Measurements from ENCODE around the gene SOWAHC. TPM values are rescaled to one million over a fixed set of nuclear protein-coding genes. Genes with fewer than 3 reads are reported as not detected.
"Not testable (repeated sequence)": the region's sequence is repeated elsewhere in the genome, so short reads cannot be mapped to it uniquely, and the experiment has no call there.

SOWAHC gene
- total RNA-seq (1 to 10 TPM in 1 of 5 donors, under 1 TPM in 4; 0.56 to 2.1 (median 0.66) TPM), total RNA-seq (1.1 to 4.9 (median 2.4) reads per million in 29 experiments)
- 0.37 TPM for total RNA-seq (2013)

- POLR2A ChIA-PET = no interaction called here
- Histone ChIP-seq H3K36me3 (ENCODE audit: control insufficient read depth in 2 of 2, extremely low read depth in 1 of 2, insufficient read depth in 1 of 2, low read length in 1 of 2) (no peaks in the 10 kb centered on the region), H3K27me3 (replicated peaks in 1 of 2; ENCODE audit: control insufficient read depth in 2 of 2, extremely low read depth in 1 of 2, insufficient read depth in 2 of 2, low read length in 1 of 2) (peaks cover 16 to 47% of the 10 kb centered on the region in 2 experiments), H3K4me1 (ENCODE audit: control insufficient read depth in 1 of 2, extremely low read depth in 1 of 2, insufficient read depth in 2 of 2, low read length in 2 of 2) (peaks cover 0 to 20% of the 10 kb centered on the region in 2 experiments), H3K27ac (ENCODE audit: low read length) (no peak within 1 kb of the TSS), H3K9me3 (peaks cover 2% of the 10 kb centered on the region), H3K4me3 (ENCODE audit: control insufficient read depth in 1 of 2, extremely low read depth in 1 of 2, low read length in 1 of 2) (peak within 1 kb of the TSS; percentile 47 to 66)
- Mint-ChIP-seq H3K27ac (peak within 1 kb of the TSS; percentile 55 to 78), H3K4me1 (peaks cover 7 to 26% (median 21%) of the 10 kb centered on the region in 3 donors), H3K9me3 (peaks cover 0 to 9% (median 5%) of the 10 kb centered on the region in 3 donors), H3K27me3 (peaks cover 57 to 66% of the 10 kb centered on the region in 2 donors), H3K36me3 (no peaks in the 10 kb centered on the region), H3K4me3 (peak within 1 kb of the TSS; percentile 81 to 86 (median 83))
- WGBS (ENCODE audit: insufficient coverage) = 7% methylated on average over 103 of the region's 104 CpGs
- DNase-seq (peak; percentile 39 to 81 (median 68)), ATAC-seq (replicated peaks in 1 of 4) (peak; percentile 86 to 93 (median 90))
- CTCF ChIA-PET = interaction anchor here in 1 of 2 donors (0.6 kb wide), 1 partner anchor 8 kb away, joined by 9 read pairs; no protein-coding TSS in a partner anchor
These were observed at the start of gene SOWAHC, which contains the start of gene SEPTIN10 for GRCh38 chr2:109613922-109614714. Gene SOWAHC, plus strand, starts transcription at chr2:109614364. Its CDS starts 126 bp downstream, at chr2:109614490. Gene SEPTIN10, minus strand, starts transcription at chr2:109613966. Its CDS starts 139 bp downstream, at chr2:109613827.

- ChIA-PET POLR2A (no interaction called here), CTCF (no interaction called here)
- no CpG with 5 or more reads among the region's 1 CpG for WGBS (ENCODE audit: insufficient coverage)
- H3K27me3 ChIP-seq (replicated peaks in 1 of 2; ENCODE audit: control insufficient read depth in 2 of 2, extremely low read depth in 1 of 2, insufficient read depth in 2 of 2, low read length in 1 of 2) = peaks cover 0 to 11% of the 10 kb centered on the region in 2 experiments
- Mint-ChIP-seq H3K27me3 (peaks cover 5 to 8% of the 10 kb centered on the region in 2 donors), H3K36me3 (no peaks in the 10 kb centered on the region), H3K4me1 (no peaks in the 10 kb centered on the region), H3K4me3 (no peak overlapping the region), H3K9me3 (no peaks in the 10 kb centered on the region), H3K27ac (no peak overlapping the region)
- no peak for ATAC-seq (replicated peaks in 1 of 4)
- no peaks in the 10 kb centered on the region for H3K36me3 ChIP-seq (ENCODE audit: control insufficient read depth in 2 of 2, extremely low read depth in 1 of 2, insufficient read depth in 1 of 2, low read length in 1 of 2)
- no peaks in the 10 kb centered on the region for H3K4me1 ChIP-seq (ENCODE audit: control insufficient read depth in 1 of 2, extremely low read depth in 1 of 2, insufficient read depth in 2 of 2, low read length in 2 of 2)
- DNase-seq = no peak
- H3K27ac ChIP-seq (ENCODE audit: low read length) = no peak overlapping the region
- no peak overlapping the region for H3K4me3 ChIP-seq (ENCODE audit: control insufficient read depth in 1 of 2, extremely low read depth in 1 of 2, low read length in 1 of 2)
- no peaks in the 10 kb centered on the region for H3K9me3 ChIP-seq
These were observed 38.8 kb upstream of the SOWAHC start for GRCh38 chr2:109575373-109575772.

- H3K27me3 ChIP-seq (replicated peaks in 1 of 2; ENCODE audit: control insufficient read depth in 2 of 2, extremely low read depth in 1 of 2, insufficient read depth in 2 of 2, low read length in 1 of 2); H3K4me3 ChIP-seq (ENCODE audit: control insufficient read depth in 1 of 2, extremely low read depth in 1 of 2, low read length in 1 of 2); POLR2A ChIA-PET; H3K27ac Mint-ChIP-seq; H3K27ac ChIP-seq (ENCODE audit: low read length); DNase-seq; H3K9me3 ChIP-seq; H3K4me1 Mint-ChIP-seq; H3K4me1 ChIP-seq (ENCODE audit: control insufficient read depth in 1 of 2, extremely low read depth in 1 of 2, insufficient read depth in 2 of 2, low read length in 2 of 2); CTCF ChIA-PET; ATAC-seq (replicated peaks in 1 of 4); H3K4me3 Mint-ChIP-seq; H3K9me3 Mint-ChIP-seq; H3K36me3 ChIP-seq (ENCODE audit: control insufficient read depth in 2 of 2, extremely low read depth in 1 of 2, insufficient read depth in 1 of 2, low read length in 1 of 2); H3K36me3 Mint-ChIP-seq: not testable (repeated sequence)
- H3K27me3 Mint-ChIP-seq = peaks cover 9 to 11% of the 10 kb centered on the region in 2 donors
- whole genome bisulfite sequencing (ENCODE audit: insufficient coverage) = no CpG with 5 or more reads among the region's 7 CpGs
These were observed 36.5 kb upstream of the SOWAHC start for GRCh38 chr2:109577630-109578029.

- Mint-ChIP-seq H3K27ac (no peak overlapping the region), H3K4me3 (no peak overlapping the region), H3K9me3 (no peaks in the 10 kb centered on the region), H3K27me3 (peaks cover 5 to 15% of the 10 kb centered on the region in 2 donors), H3K36me3 (no peaks in the 10 kb centered on the region), H3K4me1 (no peaks in the 10 kb centered on the region)
- no peaks in the 10 kb centered on the region for H3K9me3 ChIP-seq
- no peak for ATAC-seq (replicated peaks in 1 of 4)
- peaks cover 0 to 3% of the 10 kb centered on the region in 2 experiments for H3K27me3 ChIP-seq (replicated peaks in 1 of 2; ENCODE audit: control insufficient read depth in 2 of 2, extremely low read depth in 1 of 2, insufficient read depth in 2 of 2, low read length in 1 of 2)
- H3K36me3 ChIP-seq (ENCODE audit: control insufficient read depth in 2 of 2, extremely low read depth in 1 of 2, insufficient read depth in 1 of 2, low read length in 1 of 2) = no peaks in the 10 kb centered on the region
- no peak overlapping the region for H3K4me3 ChIP-seq (ENCODE audit: control insufficient read depth in 1 of 2, extremely low read depth in 1 of 2, low read length in 1 of 2)
- no peak for DNase-seq
- no peaks in the 10 kb centered on the region for H3K4me1 ChIP-seq (ENCODE audit: control insufficient read depth in 1 of 2, extremely low read depth in 1 of 2, insufficient read depth in 2 of 2, low read length in 2 of 2)
- WGBS (ENCODE audit: insufficient coverage) = 50% methylated on average over 1 of the region's 6 CpGs
- ChIA-PET POLR2A (interaction anchor here in 1 of 2 donors (0.6 kb wide), 1 partner anchor 38 kb away, joined by 3 read pairs; no protein-coding TSS in a partner anchor), CTCF (no interaction called here)
- H3K27ac ChIP-seq (ENCODE audit: low read length) = no peak overlapping the region
These were observed 31.0 kb upstream of the SOWAHC start for GRCh38 chr2:109582928-109583895.

- POLR2A ChIA-PET = interaction anchor here in 1 of 2 donors (0.5 kb wide), 1 partner anchor 16 kb away, joined by 9 read pairs; no protein-coding TSS in a partner anchor
These were observed 27.5 kb upstream of the SOWAHC start for GRCh38 chr2:109586687-109587086.

GRCh38 chr2:109591206-109591605 is 23.0 kb upstream of the SOWAHC start:
- H3K4me3 ChIP-seq (ENCODE audit: control insufficient read depth in 1 of 2, extremely low read depth in 1 of 2, low read length in 1 of 2) = no peak overlapping the region

More at GRCh38 chr2:109586687-109587086, 27.5 kb upstream of the SOWAHC start:
- H3K27ac Mint-ChIP-seq = no peak overlapping the region
- CTCF ChIA-PET = interaction anchor here in 1 of 2 donors (0.5 to 0.6 kb wide), 2 partner anchors 18 to 38 kb away, joined by 3 to 10 read pairs; no protein-coding TSS in a partner anchor
- no peaks in the 10 kb centered on the region for H3K36me3 ChIP-seq (ENCODE audit: control insufficient read depth in 2 of 2, extremely low read depth in 1 of 2, insufficient read depth in 1 of 2, low read length in 1 of 2)
- H3K4me3 ChIP-seq (ENCODE audit: control insufficient read depth in 1 of 2, extremely low read depth in 1 of 2, low read length in 1 of 2) = no peak overlapping the region
- no peaks in the 10 kb centered on the region for H3K36me3 Mint-ChIP-seq
- H3K4me3 Mint-ChIP-seq = no peak overlapping the region
- H3K9me3 ChIP-seq = no peaks in the 10 kb centered on the region
- peaks cover 1 to 18% of the 10 kb centered on the region in 2 donors for H3K27me3 Mint-ChIP-seq
- no peak for DNase-seq
- no peaks in the 10 kb centered on the region for H3K4me1 ChIP-seq (ENCODE audit: control insufficient read depth in 1 of 2, extremely low read depth in 1 of 2, insufficient read depth in 2 of 2, low read length in 2 of 2)
- ATAC-seq (replicated peaks in 1 of 4) = no peak
- H3K27ac ChIP-seq (ENCODE audit: low read length) = no peak overlapping the region
- H3K27me3 ChIP-seq (replicated peaks in 1 of 2; ENCODE audit: control insufficient read depth in 2 of 2, extremely low read depth in 1 of 2, insufficient read depth in 2 of 2, low read length in 1 of 2) = peaks cover 0 to 10% of the 10 kb centered on the region in 2 experiments
- no peaks in the 10 kb centered on the region for H3K4me1 Mint-ChIP-seq
- H3K9me3 Mint-ChIP-seq = no peaks in the 10 kb centered on the region

More at GRCh38 chr2:109591206-109591605, 23.0 kb upstream of the SOWAHC start:
- H3K4me3 Mint-ChIP-seq = no peak overlapping the region
- Histone ChIP-seq H3K27ac (ENCODE audit: low read length) (no peak overlapping the region), H3K9me3 (no peaks in the 10 kb centered on the region), H3K36me3 (ENCODE audit: control insufficient read depth in 2 of 2, extremely low read depth in 1 of 2, insufficient read depth in 1 of 2, low read length in 1 of 2) (no peaks in the 10 kb centered on the region), H3K27me3 (replicated peaks in 1 of 2; ENCODE audit: control insufficient read depth in 2 of 2, extremely low read depth in 1 of 2, insufficient read depth in 2 of 2, low read length in 1 of 2) (peaks cover 0 to 12% of the 10 kb centered on the region in 2 experiments), H3K4me1 (ENCODE audit: control insufficient read depth in 1 of 2, extremely low read depth in 1 of 2, insufficient read depth in 2 of 2, low read length in 2 of 2) (no peaks in the 10 kb centered on the region)
- no peaks in the 10 kb centered on the region for H3K4me1 Mint-ChIP-seq
- H3K27ac Mint-ChIP-seq = no peak overlapping the region
- POLR2A ChIA-PET = no interaction called here
- no peak for DNase-seq
- ATAC-seq (replicated peaks in 1 of 4) = no peak
- no peaks in the 10 kb centered on the region for H3K9me3 Mint-ChIP-seq
- peaks cover 0 to 10% of the 10 kb centered on the region in 2 donors for H3K27me3 Mint-ChIP-seq
- CTCF ChIA-PET = no interaction called here
- H3K36me3 Mint-ChIP-seq = no peaks in the 10 kb centered on the region

Measured in T-cell (primary cell).